Hematopoietic multipotent progenitor cell treated with erythropoietin and hydrocortisone succinate and interleukin-3 and kit ligand, for 15 days (in vitro differentiated cells): ENCODE results near the gene CERK.

Experiments used
- DNase-seq: peaks from one replicate; pipeline ENCODE4 v3.0.0-alpha.2; 2015; ENCODE audit warnings: low spot score

Gene CERK

DNA sequence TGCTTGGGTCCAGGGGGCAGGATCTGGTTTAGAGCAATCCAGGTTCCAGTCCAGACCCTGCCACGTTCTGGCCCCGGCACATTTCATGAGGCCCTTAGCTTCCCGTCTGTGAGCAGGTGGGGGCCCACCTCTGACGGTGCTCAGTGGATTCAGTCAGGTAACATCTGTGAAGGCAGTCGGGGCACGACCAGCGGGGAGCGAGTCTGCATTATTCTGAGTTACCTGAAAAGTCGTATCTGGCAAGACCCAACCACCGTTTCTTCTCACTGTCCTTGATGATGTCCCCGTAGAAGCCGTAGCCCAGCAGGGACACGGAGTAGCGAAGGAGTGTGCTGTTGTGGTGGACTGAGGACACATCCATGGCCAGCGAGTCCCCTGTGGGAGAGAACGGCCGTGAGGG lies 39.0 kb downstream of the CERK start:
- no peak for DNase-seq

DNA sequence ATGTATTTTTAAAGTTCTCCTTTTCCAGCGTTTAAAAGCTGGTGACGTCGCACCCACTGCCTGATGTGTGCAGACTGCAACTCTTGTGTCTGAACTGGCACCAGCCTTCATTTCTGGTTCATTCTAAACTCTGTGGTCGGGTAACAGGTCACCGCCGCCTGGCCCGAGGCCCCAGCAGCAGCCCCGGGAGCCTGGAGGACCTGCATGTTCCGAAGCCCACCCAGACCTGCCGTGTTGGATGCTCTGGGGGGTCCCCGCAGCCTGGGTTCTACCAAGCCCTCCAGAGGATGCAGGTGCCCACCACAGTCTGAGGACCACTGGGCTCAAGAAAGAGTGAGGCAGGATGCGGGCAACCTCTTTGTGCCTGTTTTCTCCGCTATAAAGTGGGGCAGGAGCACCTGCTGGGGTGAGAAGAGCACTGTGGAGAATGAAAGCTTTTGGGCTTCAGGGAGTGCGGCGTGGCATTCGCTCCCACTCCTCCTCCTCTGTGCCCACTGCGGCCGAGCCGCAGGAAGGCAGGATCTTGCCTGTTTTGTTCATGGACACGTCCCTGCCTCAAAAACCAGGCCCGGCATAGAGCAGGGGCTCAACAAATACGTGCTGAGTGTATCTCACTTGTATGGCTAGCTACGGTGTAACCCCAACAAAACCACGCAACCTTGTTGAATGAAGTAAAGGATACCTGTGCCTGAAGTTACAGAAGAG lies 40.1 kb downstream of the CERK start:
- DNase-seq, result no peak

DNA sequence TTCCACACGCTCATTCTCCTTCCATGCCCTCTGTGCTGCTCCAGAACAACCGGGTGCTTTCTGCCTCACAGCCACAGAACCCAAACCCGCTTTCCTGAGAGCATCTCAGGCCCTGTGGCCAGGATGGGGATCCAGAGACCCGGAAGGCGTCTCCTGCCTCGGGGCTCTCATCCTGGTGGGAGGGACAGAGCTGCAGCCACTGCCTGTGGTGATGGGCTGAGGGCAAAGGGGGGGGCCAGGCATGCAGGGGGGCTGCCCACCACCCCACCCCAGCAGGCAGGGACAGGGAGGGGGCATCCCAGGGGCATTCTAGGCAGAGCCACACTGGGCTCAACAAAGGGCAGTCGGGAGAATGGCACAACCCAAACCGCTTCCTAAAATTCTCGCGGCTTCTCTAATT lies 41.4 kb downstream of the CERK start:
- no peak for DNase-seq

DNA sequence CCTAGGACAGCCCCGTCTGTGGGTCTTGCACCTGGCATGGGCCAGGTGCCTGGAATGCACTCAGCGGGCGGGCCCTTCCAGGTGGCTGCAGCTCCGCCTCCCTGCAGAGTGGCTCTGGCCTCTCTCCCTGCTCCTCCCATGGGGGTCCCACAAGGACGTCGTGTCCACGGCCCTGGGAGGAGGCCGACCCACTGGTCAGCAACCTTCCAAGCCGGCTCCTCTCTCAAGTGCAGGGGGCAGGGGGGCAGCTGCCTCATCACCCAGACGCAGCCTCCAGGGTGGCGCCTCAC lies 41.9 kb downstream of the CERK start:
- DNase-seq, result no peak

DNA sequence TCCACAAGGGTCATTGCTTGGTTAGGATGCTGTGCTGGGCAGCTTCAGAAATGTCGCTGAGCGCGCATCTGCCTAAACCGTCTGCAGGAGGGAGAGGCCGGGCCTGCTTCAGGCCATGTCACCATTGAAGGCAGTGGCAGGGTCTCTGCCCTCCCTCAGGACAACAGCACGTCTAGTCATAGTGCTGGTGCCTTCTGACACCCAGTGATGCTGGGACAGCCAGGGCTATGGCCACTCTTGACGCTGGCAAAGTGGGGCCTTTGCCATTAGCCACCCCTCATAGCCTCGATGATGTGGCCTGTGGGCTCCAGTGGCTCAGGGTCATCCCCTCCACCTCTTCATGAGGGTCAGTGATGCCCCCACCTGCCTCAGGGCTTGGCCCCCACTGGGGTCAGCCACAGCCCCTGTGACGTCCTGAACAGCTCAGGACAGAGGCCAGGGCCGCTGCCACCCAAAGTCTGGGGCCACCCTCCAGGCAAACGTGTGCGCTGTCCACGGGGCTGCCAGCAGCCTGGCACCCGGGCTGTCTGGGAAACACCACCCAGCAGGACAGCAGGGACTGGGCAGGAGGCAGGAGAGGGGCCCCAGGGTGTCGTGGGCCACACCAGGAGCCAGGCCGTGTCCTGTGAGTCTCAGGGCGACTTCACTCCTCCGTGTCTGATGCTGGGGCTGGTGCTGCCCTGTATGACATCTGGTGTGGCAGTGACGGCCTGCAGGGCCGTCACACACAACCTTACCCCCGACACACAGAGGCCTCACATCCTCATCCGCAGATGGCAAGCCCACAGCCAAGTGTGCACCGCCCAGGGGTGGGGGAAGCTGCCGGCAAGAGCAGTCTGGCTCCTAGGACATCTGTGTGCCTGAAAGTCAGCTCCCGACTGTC lies 42.5 kb downstream of the CERK start:
- DNase-seq, result no peak

DNA sequence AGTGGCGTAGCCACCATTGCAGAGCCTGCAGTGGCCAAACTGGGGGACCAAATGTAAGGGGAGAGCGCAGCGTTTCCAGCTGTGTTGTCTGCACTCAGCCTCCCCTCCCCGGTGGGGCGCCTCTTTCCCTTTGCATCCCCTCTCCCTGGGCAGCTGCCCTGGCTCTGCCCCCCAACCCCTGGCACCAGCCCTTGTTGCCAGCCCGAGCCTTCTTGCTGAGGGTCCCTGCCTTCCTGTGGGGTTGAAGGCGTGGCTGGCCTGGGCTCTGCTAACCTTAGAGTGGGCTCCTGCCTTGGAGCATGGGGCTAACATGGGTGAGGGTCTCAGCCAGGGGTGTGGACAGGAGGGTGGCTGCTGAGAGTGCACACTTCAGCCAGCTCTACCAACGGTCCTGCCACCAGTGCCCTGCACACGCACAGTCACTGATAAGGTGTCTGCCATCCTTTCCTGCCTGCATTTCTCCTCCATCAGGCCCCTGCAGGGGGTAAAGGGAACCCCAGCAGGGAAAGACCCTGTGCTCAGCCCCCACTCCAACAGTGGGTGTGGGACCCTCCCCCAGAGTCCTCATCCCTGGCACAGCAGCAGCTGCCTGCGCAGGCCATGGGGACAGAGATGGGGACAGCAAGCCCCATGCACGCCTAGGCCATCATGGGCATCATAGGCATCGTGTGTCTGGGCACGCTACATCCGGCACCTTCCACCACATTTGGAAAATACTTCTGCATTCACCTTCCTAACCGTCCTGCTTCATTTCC lies 43.5 kb downstream of the CERK start:
- no peak for DNase-seq

DNA sequence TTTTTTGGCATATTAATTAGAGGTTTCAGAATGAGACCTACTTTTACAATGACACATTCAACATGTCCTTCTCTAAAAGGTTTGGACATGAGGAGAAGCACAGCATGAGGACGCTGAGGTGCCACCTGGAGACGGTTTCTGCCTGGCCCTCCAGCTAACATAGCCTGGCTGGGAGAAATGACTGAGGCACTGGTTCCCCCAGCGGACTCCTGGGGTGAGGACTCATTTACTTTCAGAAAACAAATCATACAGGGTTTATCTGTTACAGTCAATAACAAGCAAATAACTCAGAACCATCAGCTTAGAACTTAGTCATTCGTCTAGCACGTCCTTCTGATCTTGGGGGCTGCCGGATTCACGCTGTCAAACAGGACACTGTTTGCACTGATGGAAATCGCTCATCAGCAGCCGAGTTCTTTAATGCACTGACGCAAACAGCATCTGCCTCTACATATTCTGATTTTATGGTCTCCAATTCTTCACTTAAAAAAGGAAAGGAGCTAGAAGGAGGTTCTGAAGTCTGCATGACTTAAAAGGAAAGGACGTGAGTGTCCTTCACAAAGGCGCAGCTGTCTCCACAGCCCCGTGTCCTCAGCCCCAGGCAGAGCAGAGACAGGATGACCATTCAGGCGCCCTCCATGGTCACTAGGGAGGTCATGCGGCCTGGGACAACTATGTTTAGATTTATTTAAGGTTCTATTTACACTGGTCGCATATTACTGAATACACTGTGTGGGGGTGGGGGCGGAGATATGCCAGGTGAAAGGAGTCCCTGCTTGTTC lies 44.2 kb downstream of the CERK start:
- DNase-seq, result no peak

DNA sequence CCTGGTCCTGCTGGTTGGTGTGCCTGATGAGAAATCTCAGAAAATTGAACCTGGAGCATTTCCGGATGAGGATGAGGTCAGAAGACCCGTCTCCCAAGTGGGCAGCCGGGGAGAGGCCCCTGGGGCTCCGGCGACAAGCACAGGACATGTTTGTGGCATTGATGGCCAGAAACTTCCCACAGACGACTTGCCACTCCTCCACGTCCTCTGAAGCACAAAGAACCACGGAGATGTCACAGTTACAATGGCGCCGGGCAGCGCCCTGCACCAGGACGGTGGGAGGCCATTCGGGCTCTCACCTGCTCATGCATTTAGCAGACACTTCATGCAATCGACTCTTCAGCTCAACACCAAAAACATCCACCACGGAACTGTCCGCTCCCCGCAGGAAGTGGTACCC lies 46.5 kb downstream of the CERK start:
- DNase-seq, result no peak

DNA sequence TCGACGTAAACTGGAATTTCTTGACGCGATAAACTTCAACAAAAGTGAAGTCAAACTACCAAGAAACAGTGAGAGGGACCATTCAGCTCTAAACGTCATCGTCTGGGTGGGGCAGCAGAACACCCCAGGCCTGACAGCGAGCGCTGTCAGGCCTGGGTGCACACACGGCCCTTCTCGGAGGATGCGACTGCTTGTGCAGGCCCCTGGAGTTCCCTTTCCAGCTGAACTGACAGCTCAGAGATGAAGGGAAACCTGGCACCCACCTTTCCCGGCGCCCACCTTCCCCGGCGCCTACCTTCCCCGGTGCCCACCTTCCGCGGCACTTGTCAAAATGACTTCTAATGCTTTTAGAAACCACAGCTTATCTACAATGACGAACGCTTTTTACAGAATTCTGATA lies 47.9 kb downstream of the CERK start:
- no peak for DNase-seq

DNA sequence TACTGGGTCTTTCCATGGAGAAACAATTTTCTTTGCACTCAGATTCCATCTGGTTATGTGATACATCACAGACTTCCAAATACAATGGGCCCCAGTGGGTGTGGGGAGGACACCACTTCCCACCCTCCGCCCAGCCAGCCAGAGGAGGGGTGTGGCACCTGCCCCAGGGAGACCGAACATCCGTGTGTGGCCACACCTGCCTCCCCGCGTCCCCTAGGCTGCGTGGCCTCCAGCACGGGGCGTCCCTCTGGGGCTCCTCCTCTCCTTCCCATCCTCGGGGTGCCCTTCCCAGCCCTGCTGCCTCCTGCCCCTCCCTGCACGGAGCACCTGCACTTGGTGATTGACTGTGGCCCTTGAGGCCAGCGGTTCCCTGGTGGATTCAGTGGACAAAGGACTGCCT lies 49.1 kb downstream of the CERK start:
- no peak for DNase-seq

DNA sequence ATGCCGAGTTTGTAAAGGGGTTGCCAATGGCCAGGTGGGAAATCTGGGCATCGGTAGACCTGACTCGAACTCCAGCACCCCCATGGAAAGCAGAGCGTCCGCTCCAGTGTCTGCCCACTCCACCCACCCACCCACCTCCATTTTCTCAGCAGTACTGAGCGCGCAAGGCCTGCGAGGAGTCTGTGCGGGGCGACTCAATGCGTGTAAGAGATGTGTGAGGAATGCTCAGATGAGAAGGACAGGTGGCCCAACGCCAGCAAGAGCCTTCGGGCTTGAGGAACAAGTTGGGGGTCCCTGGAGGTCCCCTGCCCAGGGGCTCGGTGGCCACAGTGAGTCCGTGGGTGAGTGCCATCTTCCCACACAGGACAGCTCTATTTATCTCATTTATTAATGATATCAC lies 50.6 kb downstream of the CERK start:
- DNase-seq, result no peak

DNA sequence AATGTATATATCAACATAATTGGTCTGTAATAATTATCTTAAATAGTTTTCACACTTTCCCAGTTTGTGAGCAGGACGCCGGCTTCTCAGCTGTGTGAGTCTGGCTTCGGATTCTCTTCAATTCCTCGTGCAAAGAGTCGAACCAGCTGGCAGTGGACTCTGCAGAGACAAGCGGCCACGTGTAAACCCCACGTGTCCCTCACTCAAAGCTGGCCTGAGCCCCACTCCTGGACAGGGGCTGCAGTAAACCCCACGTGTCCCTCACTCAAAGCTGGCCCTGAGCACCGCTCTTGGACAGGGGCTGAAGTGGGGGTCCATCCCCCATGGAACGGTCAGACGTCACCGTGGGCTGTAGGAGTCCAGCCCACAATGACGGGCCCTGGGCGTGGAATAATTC lies 51.0 kb downstream of the CERK start:
- no peak for DNase-seq

DNA sequence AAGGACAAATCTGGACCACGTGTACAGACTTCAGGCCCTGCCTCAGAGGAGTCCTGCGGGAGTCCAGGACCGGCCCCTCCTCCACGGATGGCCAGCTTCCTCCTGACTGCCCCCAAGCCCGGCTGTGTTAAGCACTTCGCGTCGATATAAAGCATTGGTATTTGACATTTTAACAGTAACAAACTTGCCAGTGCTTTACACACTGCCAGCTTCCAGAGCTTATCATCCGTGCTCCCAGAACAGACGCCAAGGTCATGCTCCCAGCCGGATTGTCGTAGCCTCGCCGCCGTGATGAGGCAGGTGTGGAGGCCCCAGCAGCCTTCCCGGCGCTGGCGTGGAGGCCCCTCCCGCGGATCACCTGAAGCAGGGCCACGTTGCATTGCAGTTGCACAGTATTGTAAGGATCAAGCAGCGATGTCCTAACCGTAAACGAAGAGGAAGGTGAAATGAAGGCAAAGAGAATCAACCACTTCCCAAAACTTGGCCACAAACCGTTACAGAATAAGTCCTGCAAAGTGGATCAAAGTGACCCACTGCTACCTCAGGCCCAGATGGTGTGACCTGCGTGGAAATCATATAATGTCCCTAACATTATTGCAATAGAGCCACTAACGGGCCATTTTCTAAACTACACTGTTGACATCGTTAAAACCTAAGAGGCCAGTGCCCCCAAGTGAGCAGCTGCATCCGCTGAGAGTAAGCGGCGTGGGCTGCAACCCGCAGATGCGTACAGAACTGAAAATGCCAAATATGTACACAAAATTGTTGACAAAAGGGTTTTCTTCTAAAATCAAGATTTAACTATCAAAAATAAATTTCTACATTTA lies 51.6 kb downstream of the CERK start:
- DNase-seq, result no peak

DNA sequence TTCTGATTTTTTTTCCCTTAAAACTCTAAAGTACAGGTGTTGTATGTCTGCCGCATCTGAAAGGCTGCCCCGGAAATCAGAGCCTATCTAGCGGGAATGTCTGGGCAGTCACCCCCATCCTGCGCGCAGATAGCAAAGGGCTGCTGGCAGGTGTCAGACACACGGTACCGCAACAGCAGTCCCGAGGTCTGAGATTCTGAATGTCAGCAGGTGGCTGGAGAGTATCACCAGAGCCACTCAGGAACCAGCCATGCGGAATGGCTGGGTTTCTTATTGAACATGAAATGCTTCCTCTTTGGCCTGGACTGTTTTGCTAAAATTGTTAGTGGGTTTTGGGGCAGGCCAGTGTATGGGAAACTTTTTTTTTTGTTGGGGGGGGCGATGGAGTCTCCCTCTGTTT lies 53.3 kb downstream of the CERK start:
- DNase-seq, result no peak

DNA sequence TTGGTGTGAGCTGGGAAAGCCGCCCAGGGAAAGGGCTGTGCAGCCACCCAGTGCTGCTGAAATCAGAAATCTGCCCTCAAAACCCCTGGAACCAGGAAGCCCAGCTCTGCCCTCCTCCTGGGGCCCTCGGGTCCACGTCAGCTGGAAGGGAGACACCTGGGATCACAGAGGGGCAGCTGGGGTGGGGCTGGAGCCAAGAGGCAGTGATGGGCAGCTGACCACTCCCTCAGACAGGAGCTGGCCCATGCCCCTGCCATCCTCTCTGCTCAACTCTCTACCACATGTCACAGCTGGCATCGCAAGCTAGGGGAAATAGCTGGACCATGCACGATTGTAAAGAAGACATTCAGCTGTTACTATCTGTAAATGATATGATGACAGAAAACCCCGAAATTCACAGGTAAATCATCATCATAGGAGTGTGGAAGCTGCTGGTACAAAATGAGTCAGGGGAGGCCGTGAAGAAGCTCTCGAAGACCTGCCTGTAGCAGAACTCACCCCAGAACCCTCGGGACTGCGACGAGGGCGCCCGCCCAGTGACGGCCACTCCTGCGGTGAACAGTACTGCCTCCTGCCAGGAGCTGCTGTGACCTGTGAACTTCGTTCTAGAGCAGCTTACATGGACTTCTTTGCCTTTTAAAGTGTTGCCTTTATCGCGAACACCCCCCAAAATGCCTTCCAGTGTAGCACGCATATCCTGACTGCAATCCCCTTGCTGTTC lies 55.9 kb downstream of the CERK start:
- DNase-seq, result no peak

DNA sequence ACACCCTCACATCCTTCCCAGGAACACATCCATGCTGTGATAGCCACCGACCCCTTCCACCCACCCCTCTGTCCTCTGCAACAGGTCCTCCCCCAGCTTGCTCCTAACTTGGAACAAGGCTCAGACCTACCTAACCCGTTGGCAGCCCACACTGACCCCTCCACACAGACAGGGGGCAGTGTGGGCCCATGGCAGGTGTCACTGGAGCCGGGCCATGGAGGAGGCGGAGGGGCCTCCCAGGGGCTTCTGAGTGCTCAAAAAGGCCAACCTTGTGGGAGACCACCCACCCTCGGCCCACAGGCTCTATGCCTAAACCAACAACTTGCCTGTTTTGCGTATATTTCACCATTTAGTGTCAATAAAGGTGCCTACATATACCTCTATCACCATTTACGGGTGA lies 57.0 kb downstream of the CERK start:
- DNase-seq, result no peak

DNA sequence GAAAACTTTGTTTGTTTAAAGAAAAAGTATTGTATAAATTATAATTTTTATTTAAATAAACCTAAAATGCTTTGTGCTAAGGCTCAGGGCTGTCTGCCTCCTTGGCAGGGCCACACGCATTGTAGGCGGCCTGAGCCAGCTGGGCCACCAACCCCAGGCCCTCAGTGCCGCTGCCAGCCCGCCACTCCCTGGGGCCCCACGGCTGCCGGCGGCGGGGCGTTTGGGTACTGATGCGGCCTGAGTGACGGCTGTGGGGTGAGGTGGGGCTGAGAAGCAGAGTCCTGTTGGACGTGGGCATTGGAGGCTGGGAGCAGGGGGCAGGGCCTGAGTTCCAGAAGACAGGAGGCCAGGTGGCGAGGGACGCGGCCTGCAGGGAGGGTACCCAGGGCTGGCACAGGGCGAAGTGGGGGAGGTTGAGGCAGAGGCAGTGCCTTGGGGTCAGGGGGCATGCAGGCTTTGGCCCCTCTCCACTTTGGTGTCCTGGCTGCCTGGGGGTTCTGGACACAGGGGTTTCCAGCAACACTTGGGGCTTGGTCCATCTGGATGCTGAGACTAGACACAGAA lies 58.3 kb downstream of the CERK start:
- no peak for DNase-seq

DNA sequence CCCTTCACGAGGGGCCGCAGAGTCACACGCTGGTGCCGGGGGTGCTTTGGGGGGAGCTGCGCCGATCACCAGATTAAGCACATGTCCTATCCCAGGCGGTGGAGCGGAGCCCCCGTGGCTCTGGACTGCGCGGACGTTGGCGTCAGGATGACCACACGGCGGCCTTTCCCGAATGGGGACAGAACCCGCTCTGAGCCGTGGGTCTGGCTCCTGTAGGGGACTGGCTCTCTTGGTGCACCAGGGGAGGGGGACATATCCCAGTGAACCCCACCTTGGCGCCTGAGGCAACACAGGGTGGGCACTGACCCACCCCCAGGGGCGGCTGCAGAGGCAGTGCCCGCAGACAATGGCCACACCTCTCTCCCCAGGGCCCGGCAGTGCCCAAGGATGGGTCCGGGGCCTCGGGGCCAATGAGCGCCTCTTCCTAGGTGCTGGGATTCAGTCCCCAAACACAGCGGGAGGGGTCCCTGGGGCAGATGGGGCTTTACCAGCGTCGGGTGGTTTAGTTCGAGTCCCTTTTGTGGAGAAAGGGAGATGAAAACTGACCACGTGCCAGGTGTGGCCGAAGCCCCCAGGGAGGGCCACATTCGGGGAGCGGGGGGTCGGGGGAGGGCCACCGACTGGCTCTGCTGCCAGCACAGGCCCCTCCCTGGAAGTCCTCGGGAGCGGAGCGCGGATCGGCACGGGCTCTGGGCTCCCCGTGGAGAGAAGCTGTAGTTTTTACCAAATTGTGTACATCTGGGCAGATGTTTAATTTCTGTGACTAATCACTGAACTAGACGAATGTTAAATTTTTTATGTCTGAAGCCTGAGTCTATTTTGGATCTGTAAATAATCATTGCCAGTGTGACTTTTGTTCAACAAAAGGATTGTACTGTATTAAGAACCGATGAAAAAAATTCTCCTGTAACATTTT lies 59.0 kb downstream of the CERK start:
- no peak for DNase-seq

DNA sequence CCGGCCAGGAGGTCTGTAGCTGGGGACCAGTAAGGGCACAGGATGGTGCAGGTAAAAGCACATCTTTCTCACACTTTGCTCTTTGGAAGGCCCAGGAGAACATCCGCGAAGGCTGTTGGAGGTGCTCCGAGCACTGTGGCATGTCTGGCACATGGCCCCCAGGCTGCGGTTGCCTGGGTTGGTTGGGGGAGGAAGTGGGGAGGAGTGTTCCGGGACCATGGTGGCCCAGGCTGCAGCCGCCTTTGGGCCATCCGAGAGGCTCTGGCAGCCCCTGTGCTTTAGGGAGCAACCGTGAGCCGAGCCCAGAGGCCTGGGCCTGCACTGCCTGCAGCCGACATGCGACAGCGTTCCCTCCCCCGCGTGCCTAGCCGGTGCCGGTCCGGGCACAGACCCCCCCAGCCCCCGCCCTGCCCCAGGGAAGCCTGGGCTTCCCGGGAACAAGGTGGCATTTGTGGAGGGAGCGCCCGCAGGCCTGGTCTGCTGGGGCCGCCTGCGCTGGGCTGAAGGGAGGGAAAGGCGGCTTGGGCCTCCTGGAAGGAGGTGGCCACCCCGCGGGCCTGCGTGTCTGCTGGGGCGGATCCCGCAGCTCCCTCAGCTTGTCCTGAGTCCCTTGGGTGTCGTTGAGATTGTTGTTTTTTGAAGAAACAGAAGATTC lies 59.9 kb downstream of the CERK start:
- no peak for DNase-seq
